HCT116 (cell line): ENCODE measurements around the gene COPS3.

ENCODE experiments used
- CEBPB ChIP-seq: IDR thresholded peaks from 2 replicates; pipeline ENCODE4 v1.6.1; 2012; ENCODE audit warnings: low read depth
- ZNF274 ChIP-seq: fragments of 200-500 bp; sonication (Bioruptor generic); IDR thresholded peaks from 2 replicates; pipeline ENCODE4 v1.6.1; 2014; ENCODE audit warnings: mild to moderate bottlenecking, low read depth, low read length, inconsistent platforms
- TF ChIP-seq, protein P1 (sequence below), 3 experiments: fragments of 200-600 bp in 1 of 3; sonication (generic) in 1 of 3; IDR thresholded peaks in 2 of 3; conservative IDR thresholded peaks in 1 of 3; 2 replicates each; pipeline ENCODE4 v1.5.1; 2012 to 2017; ENCODE audit warnings: low read depth in 2 of 3, low read length in 2 of 3, antibody characterized with exemption in 1 of 3, borderline replicate concordance in 1 of 3, control low read depth in 1 of 3, mild to moderate bottlenecking in 1 of 3, mixed read lengths in 1 of 3, mixed run types in 1 of 3, moderate library complexity in 1 of 3; ENCODE audit not compliant: insufficient read depth in 1 of 3

DNA sequence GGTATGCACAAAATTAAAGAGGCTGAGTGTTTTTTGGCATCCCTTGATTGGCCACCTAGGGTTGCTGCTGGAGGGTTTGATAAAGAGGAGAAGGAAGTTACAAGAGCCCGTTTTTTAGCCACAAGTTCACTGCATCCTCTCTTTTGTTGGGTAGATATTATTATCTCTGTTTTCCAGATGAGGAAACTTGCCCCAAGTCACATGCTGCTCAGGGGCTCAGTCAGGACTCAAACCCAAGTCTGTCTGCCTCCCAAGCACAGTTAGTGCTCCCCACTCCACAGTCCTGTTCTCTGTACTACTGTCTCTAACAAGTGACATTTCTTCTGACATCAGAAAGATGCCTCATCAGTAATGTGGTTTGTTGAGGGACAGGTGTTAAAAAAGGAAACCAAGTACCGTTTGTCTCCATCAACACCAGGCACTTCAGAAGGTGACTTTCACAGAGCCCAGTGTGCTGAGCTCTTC lies 23.5 kb upstream of the COPS3 start:
- TF ChIP-seq, protein P1, sequence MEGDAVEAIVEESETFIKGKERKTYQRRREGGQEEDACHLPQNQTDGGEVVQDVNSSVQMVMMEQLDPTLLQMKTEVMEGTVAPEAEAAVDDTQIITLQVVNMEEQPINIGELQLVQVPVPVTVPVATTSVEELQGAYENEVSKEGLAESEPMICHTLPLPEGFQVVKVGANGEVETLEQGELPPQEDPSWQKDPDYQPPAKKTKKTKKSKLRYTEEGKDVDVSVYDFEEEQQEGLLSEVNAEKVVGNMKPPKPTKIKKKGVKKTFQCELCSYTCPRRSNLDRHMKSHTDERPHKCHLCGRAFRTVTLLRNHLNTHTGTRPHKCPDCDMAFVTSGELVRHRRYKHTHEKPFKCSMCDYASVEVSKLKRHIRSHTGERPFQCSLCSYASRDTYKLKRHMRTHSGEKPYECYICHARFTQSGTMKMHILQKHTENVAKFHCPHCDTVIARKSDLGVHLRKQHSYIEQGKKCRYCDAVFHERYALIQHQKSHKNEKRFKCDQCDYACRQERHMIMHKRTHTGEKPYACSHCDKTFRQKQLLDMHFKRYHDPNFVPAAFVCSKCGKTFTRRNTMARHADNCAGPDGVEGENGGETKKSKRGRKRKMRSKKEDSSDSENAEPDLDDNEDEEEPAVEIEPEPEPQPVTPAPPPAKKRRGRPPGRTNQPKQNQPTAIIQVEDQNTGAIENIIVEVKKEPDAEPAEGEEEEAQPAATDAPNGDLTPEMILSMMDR (IDR thresholded peaks at IDR 0.05 in 2 of 3, conservative IDR thresholded peaks at IDR 0.05 in 1 of 3; ENCODE audit: borderline replicate concordance in 1 of 3, insufficient read depth in 1 of 3, low read depth in 2 of 3, low read length in 2 of 3), result no peak
- TF ChIP-seq ZNF274, result no peak
- TF ChIP-seq CEBPB, result no peak
